Measurements from ENCODE around the gene EXOC3L4. TPM values are rescaled to one million over a fixed set of nuclear protein-coding genes. Genes with fewer than 3 reads are reported as not detected.
A peak's percentile ranks its signal among the peaks of the same experiment; 100 is the strongest.

Gene EXOC3L4
- total RNA-seq, 1 donor from 2014 or later: 8.6 TPM

- TF ChIP-seq CTCF (IDR thresholded peaks at IDR 0.05): peak in 2 of 3 experiments; percentile 30 to 43
- TF ChIP-seq POLR2AphosphoS5 (IDR thresholded peaks at IDR 0.05; ENCODE audit: insufficient read depth in 1 of 2, low read depth in 1 of 2): no peak
- Histone ChIP-seq H3K27me3 (no peaks in the 10 kb centered on the region), H3K9me3 (no peaks in the 10 kb centered on the region), H3K36me3 (no peaks in the 10 kb centered on the region), H3K27ac (no peak overlapping the region), H3K4me3 (no peak overlapping the region), H3K4me1 (peaks cover 37% of the 10 kb centered on the region)
- intact Hi-C loops (cut with DNase I): loop anchor here (5.0 kb wide), 1 partner anchor 1339 kb away; no protein-coding TSS in a partner anchor
- DNase-seq (ENCODE audit: extremely low spot score in 2 of 2): no peak
Observed at GRCh38 chr14:103141117-103141796, 46.7 kb downstream of the EXOC3L4 start.

- Histone ChIP-seq H3K4me3 (no peak overlapping the region), H3K27me3 (no peaks in the 10 kb centered on the region), H3K27ac (no peak overlapping the region), H3K9me3 (no peaks in the 10 kb centered on the region), H3K4me1 (peaks cover 29% of the 10 kb centered on the region), H3K36me3 (no peaks in the 10 kb centered on the region)
- DNase-seq (ENCODE audit: extremely low spot score in 2 of 2): no peak
- TF ChIP-seq CTCF (IDR thresholded peaks at IDR 0.05) (no peak), POLR2AphosphoS5 (IDR thresholded peaks at IDR 0.05; ENCODE audit: insufficient read depth in 1 of 2, low read depth in 1 of 2) (no peak), POLR2A (IDR thresholded peaks at IDR 0.05) (no peak)
- intact Hi-C loops (cut with DNase I): loop anchor here (5.0 kb wide), 1 partner anchor 1340 kb away; no protein-coding TSS in a partner anchor
Observed at GRCh38 chr14:103142026-103142425, 47.5 kb downstream of the EXOC3L4 start.

GRCh38 chr14:103142721-103143302 is 48.3 kb downstream of the EXOC3L4 start:
- no peaks in the 10 kb centered on the region for H3K27me3 ChIP-seq
- H3K9me3 ChIP-seq: no peaks in the 10 kb centered on the region
- DNase-seq (ENCODE audit: extremely low spot score in 2 of 2): no peak
- H3K36me3 ChIP-seq: no peaks in the 10 kb centered on the region
- H3K4me1 ChIP-seq: peaks cover 23% of the 10 kb centered on the region
- no peak overlapping the region for H3K27ac ChIP-seq
- no peak overlapping the region for H3K4me3 ChIP-seq
- TF ChIP-seq POLR2AphosphoS5 (IDR thresholded peaks at IDR 0.05; ENCODE audit: insufficient read depth in 1 of 2, low read depth in 1 of 2) (no peak), POLR2A (IDR thresholded peaks at IDR 0.05) (no peak), CTCF (IDR thresholded peaks at IDR 0.05) (no peak)
- intact Hi-C loops (cut with DNase I): loop anchor here (5.0 kb wide), 1 partner anchor 1341 kb away; no protein-coding TSS in a partner anchor

GRCh38 chr14:103143506-103143905 is 49.0 kb downstream of the EXOC3L4 start:
- Histone ChIP-seq H3K9me3 (no peaks in the 10 kb centered on the region), H3K36me3 (no peaks in the 10 kb centered on the region), H3K4me1 (peaks cover 16% of the 10 kb centered on the region), H3K27ac (no peak overlapping the region), H3K27me3 (no peaks in the 10 kb centered on the region), H3K4me3 (no peak overlapping the region)
- intact Hi-C loops (cut with DNase I): loop anchor here (5.0 kb wide), 1 partner anchor 1341 kb away; no protein-coding TSS in a partner anchor
- DNase-seq (ENCODE audit: extremely low spot score in 2 of 2): no peak
- no peak for TF ChIP-seq POLR2AphosphoS5 (IDR thresholded peaks at IDR 0.05; ENCODE audit: insufficient read depth in 1 of 2, low read depth in 1 of 2)
- no peak for TF ChIP-seq POLR2A (IDR thresholded peaks at IDR 0.05)
- no peak for TF ChIP-seq CTCF (IDR thresholded peaks at IDR 0.05)

- intact Hi-C loops (cut with DNase I): loop anchor here (5.0 kb wide), 1 partner anchor 1342 kb away; no protein-coding TSS in a partner anchor
- DNase-seq (ENCODE audit: extremely low spot score in 2 of 2): no peak
- no peaks in the 10 kb centered on the region for H3K9me3 ChIP-seq
- no peak overlapping the region for H3K27ac ChIP-seq
- H3K36me3 ChIP-seq: no peaks in the 10 kb centered on the region
- H3K4me3 ChIP-seq: no peak overlapping the region
- H3K4me1 ChIP-seq: peaks cover 10% of the 10 kb centered on the region
- H3K27me3 ChIP-seq: no peaks in the 10 kb centered on the region
- TF ChIP-seq CTCF (IDR thresholded peaks at IDR 0.05) (no peak), POLR2AphosphoS5 (IDR thresholded peaks at IDR 0.05; ENCODE audit: insufficient read depth in 1 of 2, low read depth in 1 of 2) (no peak), POLR2A (IDR thresholded peaks at IDR 0.05) (no peak)
Observed at GRCh38 chr14:103144085-103144484, 49.6 kb downstream of the EXOC3L4 start.
